ENCODE data around the gene DNAH6. TPM values are rescaled to one million over a fixed set of nuclear protein-coding genes. Genes with fewer than 3 reads are reported as not detected.

DNAH6 gene
- total RNA-seq, 6 donors from 2014 or later, result 0.37 to 25.0 (median 4.2) TPM

DNA sequence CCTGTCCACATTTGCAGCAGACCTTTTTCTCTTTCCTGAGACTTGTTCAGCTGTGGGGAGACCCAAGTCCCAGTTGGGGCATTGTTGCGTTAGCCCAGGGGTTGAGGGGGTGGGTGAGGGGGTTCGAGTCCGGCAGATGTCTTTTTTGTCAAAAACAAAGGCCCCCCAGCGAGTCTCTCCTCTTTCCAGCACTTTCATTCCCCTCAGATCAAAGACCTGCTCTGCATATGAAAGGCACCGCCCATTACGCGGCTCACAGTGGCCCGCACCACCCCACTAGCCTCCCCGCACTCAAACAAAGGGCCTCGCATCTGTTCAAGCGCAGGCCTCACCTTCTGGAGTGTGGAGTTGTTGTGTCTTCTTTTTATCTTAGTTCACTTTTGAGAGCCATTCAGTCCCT lies 339.4 kb downstream of the DNAH6 start:
- Histone ChIP-seq H3K9me3 (no peaks in the 10 kb centered on the region), H3K27ac (no peak overlapping the region), H3K4me1 (no peaks in the 10 kb centered on the region), H3K27me3 (no peaks in the 10 kb centered on the region), H3K4me3 (no peak overlapping the region), H3K36me3 (no peaks in the 10 kb centered on the region)
- ATAC-seq (ENCODE audit: low FRiP score in 2 of 2) (no peak), DNase-seq (peak in 1 of 2 donors; percentile 27)
- TF ChIP-seq CTCF (IDR thresholded peaks at IDR 0.05) (no peak), POLR2AphosphoS5 (IDR thresholded peaks at IDR 0.05) (no peak), EP300 (IDR thresholded peaks at IDR 0.05) (no peak), POLR2A (IDR thresholded peaks at IDR 0.05) (no peak)
- WGBS, 2 donors, result 57 to 69% methylated on average over 11 of the region's 11 CpGs

DNA sequence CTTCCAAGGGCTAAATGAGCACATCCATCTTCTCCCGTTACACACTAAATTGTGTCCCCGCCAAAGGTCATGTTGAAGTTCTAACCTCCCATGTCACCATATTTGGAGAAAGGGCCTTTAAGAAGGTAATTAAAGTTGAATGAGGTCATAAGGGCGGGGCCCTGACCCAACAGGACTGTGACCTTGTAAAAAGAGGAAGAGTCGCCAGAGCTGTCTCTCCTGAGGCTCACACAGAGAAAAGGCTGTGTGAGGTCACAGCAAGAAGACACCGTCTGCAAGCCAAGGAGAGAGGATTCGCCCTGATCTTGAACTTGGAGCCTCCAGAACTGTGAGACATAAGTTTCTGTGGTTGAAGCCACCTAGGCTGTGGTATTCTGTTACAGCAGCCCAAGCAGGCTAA lies 340.5 kb downstream of the DNAH6 start:
- Histone ChIP-seq H3K27me3 (no peaks in the 10 kb centered on the region), H3K27ac (no peak overlapping the region), H3K9me3 (no peaks in the 10 kb centered on the region), H3K36me3 (no peaks in the 10 kb centered on the region), H3K4me1 (no peaks in the 10 kb centered on the region), H3K4me3 (no peak overlapping the region)
- TF ChIP-seq POLR2AphosphoS5 (IDR thresholded peaks at IDR 0.05) (no peak), POLR2A (IDR thresholded peaks at IDR 0.05) (no peak)
- DNase-seq (no peak), ATAC-seq (ENCODE audit: low FRiP score in 2 of 2) (peak in 1 of 2 donors; percentile 38)
- WGBS, 2 donors, result 79 to 83% methylated on average over 6 of the region's 6 CpGs

DNA sequence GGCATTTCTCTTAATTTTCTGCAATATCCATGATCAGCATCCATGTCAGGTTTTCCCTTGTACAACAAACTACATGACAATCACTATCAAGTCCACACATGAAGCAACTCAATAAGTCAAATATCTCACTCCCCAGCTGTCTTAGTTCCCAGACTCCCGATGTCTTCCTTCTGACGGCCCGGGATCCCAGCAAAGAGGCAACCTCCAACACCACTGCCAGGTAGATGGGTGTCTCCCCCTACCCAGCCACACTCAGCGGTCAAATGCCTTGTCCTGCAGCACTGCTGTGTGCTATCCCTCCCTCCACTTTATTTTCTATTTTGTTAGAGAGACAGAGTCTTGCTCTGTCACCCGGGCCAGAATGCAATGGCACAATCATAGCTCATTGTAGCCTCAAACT lies 341.3 kb downstream of the DNAH6 start:
- Histone ChIP-seq H3K36me3 (no peaks in the 10 kb centered on the region), H3K27ac (no peak overlapping the region), H3K27me3 (no peaks in the 10 kb centered on the region), H3K9me3 (no peaks in the 10 kb centered on the region), H3K4me3 (no peak overlapping the region), H3K4me1 (no peaks in the 10 kb centered on the region)
- WGBS, 2 donors, result 96 to 98% methylated on average over 5 of the region's 5 CpGs
- no peak for DNase-seq
- ATAC-seq (ENCODE audit: low FRiP score in 2 of 2), result no peak
- TF ChIP-seq CTCF (IDR thresholded peaks at IDR 0.05) (no peak), POLR2AphosphoS5 (IDR thresholded peaks at IDR 0.05) (no peak), EP300 (IDR thresholded peaks at IDR 0.05) (no peak), POLR2A (IDR thresholded peaks at IDR 0.05) (no peak)

GRCh38 chr2:84858123-84858522 lies 341.8 kb downstream of the DNAH6 start:
- no peaks in the 10 kb centered on the region for H3K9me3 ChIP-seq
- 88 to 92% methylated on average over 3 of the region's 3 CpGs for WGBS, 2 donors
- DNase-seq, result no peak
- H3K4me1 ChIP-seq, result no peaks in the 10 kb centered on the region
- TF ChIP-seq POLR2A (IDR thresholded peaks at IDR 0.05) (no peak), CTCF (IDR thresholded peaks at IDR 0.05) (no peak), EP300 (IDR thresholded peaks at IDR 0.05) (no peak), POLR2AphosphoS5 (IDR thresholded peaks at IDR 0.05) (no peak)
- no peak for ATAC-seq (ENCODE audit: low FRiP score in 2 of 2)
- no peaks in the 10 kb centered on the region for H3K27me3 ChIP-seq
- no peaks in the 10 kb centered on the region for H3K36me3 ChIP-seq
- H3K27ac ChIP-seq, result no peak overlapping the region
- no peak overlapping the region for H3K4me3 ChIP-seq

DNA sequence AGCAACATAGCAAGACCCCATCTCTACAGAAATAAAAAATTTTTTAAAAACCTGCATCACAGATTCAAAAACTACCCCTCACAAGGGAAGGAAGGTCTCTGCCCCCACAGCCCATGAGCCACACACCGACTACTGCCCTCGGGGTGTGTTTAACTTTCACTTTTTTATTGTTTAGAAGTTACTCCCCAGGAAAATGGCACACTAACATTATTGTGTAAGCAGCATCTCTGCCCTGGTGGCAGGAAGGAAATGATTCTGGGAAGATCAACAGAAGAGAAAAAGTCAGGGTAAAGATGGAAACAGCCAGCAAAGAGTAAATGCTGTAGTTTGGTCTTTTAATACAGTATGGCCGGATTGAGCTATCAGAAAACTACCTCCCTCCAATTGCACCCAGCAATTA lies 342.6 kb downstream of the DNAH6 start:
- 58 to 61% methylated on average over 3 of the region's 3 CpGs for WGBS, 2 donors
- H3K9me3 ChIP-seq, result no peaks in the 10 kb centered on the region
- ATAC-seq (ENCODE audit: low FRiP score in 2 of 2) (no peak), DNase-seq (no peak)
- no peak for TF ChIP-seq EP300 (IDR thresholded peaks at IDR 0.05)
- H3K27me3 ChIP-seq, result no peaks in the 10 kb centered on the region
- H3K4me3 ChIP-seq, result no peak overlapping the region
- no peaks in the 10 kb centered on the region for H3K36me3 ChIP-seq
- H3K27ac ChIP-seq, result no peak overlapping the region
- H3K4me1 ChIP-seq, result no peaks in the 10 kb centered on the region

- TF ChIP-seq CTCF (IDR thresholded peaks at IDR 0.05) (no peak), POLR2AphosphoS5 (IDR thresholded peaks at IDR 0.05) (no peak), POLR2A (IDR thresholded peaks at IDR 0.05) (no peak), EP300 (IDR thresholded peaks at IDR 0.05) (no peak)
- ATAC-seq (ENCODE audit: low FRiP score in 2 of 2), result no peak
- Histone ChIP-seq H3K4me3 (no peak overlapping the region), H3K9me3 (no peaks in the 10 kb centered on the region), H3K27me3 (no peaks in the 10 kb centered on the region), H3K4me1 (no peaks in the 10 kb centered on the region), H3K27ac (no peak overlapping the region), H3K36me3 (no peaks in the 10 kb centered on the region)
- no peak for DNase-seq
- 81 to 93% methylated on average over 5 to 6 of the region's 6 CpGs for WGBS, 2 donors
Observed at GRCh38 chr2:84861539-84861938, 345.2 kb downstream of the DNAH6 start.
